Type B pancreatic cell (in vitro differentiated cells): ENCODE results near the gene ITPR3. TPM values are rescaled to one million over a fixed set of nuclear protein-coding genes. Genes with fewer than 3 reads are reported as not detected.
A peak's percentile ranks its signal among the peaks of the same experiment; 100 is the strongest.

Experiments
- DNase-seq: peaks from one replicate; pipeline ENCODE4 v3.0.0; 2021; ENCODE audit warnings: mixed read lengths; ENCODE audit not compliant: unreplicated experiment; ENCODE audit errors: extremely low spot score
- H3K27ac Mint-ChIP-seq: 2 replicates; pipeline ENCODE4 v1.8.0; 2021; ENCODE audit warnings: mild to moderate bottlenecking, mixed read lengths
- H3K27me3 Mint-ChIP-seq: 2 replicates; pipeline ENCODE4 v1.8.0; 2021; ENCODE audit warnings: mixed read lengths
- H3K36me3 Mint-ChIP-seq: 2 replicates; pipeline ENCODE4 v1.8.0; 2021; ENCODE audit warnings: mixed read lengths
- H3K4me1 Mint-ChIP-seq: one replicate; pipeline ENCODE4 v1.8.0; 2021; ENCODE audit warnings: mixed read lengths; ENCODE audit not compliant: unreplicated experiment
- H3K4me3 Mint-ChIP-seq: 2 replicates; pipeline ENCODE4 v1.8.0; 2021; ENCODE audit warnings: mild to moderate bottlenecking, mixed read lengths
- H3K9me3 Mint-ChIP-seq: 2 replicates; pipeline ENCODE4 v1.8.0; 2021; ENCODE audit warnings: mixed read lengths
- CTCF ChIP-seq: fragments of 200-600 bp; sonication (generic); conservative IDR thresholded peaks from 2 replicates; pipeline ENCODE4 v1.5.0; 2021; ENCODE audit warnings: antibody characterized with exemption, mild to moderate bottlenecking
- total RNA-seq: library from RNA; stranded (reverse); gene quantifications from 2 replicates; pipeline ENCODE4 v1.2.1, GENCODE V29; 2021; ENCODE audit warnings: low replicate concordance

Gene ITPR3
- total RNA-seq, 1 donor from 2014 or later = 24.6 TPM

DNA sequence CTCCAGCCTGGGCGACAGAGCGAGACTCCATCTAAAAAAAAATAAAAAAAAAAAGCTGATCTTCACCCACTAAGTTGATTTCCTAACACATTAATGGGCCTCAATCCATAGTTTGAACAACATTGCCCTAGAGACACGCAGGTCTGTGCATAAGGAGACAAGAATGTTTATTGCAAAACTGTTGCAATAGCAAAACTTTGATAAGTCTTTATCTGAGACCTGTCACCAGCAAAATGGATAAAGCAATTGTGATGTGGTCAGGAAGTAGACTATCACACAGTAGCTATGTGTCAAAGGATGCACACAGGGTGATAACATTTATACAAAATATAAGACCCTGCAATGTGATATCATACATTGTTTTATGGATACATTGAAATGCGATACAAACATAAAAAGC is 4.2 kb upstream of the ITPR3 start:
- Mint-ChIP-seq H3K4me3 (no peak overlapping the region), H3K9me3 (no peaks in the 10 kb centered on the region), H3K27ac (no peak overlapping the region), H3K27me3 (peaks cover 30% of the 10 kb centered on the region), H3K36me3 (no peaks in the 10 kb centered on the region), H3K4me1 (peaks cover 11% of the 10 kb centered on the region)
- no peak for DNase-seq
- no peak for TF ChIP-seq CTCF

- Mint-ChIP-seq H3K4me1 (peaks cover 24% of the 10 kb centered on the region), H3K4me3 (peak overlapping the region; percentile 93), H3K36me3 (no peaks in the 10 kb centered on the region), H3K9me3 (no peaks in the 10 kb centered on the region), H3K27me3 (peaks cover 46% of the 10 kb centered on the region), H3K27ac (peak overlapping the region; percentile 89)
- peak; percentile 39 for TF ChIP-seq CTCF
- no peak for DNase-seq
Measured at GRCh38 chr6:33619166-33619840, 1.8 kb upstream of the ITPR3 start.

DNA sequence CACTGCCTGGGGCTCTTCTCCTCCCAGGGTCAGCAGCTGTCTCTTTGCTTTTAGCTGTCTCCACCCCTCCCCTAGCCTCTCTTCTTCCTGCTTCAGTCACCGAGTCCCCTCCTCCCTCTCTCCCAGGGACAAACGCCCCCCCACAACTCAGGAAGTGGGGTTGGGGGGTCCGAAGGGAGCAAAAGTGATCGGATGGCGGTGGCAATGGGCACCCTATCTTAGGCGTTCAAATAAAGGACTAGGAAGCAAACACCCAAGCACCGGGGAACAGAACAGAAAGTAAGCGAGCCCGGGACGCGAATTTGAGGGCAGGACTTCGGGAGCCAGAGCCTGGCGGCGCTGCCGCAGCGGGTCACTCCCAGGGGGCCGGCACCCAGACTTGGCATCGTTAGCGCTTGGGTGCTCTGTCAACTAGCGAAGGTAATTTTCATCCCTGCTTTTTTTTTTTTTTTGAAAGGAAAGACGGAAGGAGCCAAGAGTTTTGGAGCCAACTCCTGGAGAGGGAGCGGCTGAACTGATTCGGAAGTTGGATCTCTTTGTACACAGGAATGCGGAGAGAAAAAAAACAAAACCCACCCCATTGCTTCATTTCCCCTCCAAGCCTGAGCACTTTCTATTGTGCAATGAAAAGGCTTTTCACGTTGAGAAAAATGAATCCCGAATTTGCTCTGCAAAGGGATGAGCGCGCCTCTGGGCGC is 815 bp upstream of the ITPR3 start:
- peaks cover 46% of the 10 kb centered on the region for H3K27me3 Mint-ChIP-seq
- no peaks in the 10 kb centered on the region for H3K9me3 Mint-ChIP-seq
- no peaks in the 10 kb centered on the region for H3K36me3 Mint-ChIP-seq
- no peak for DNase-seq
- TF ChIP-seq CTCF = no peak
- peak overlapping the region; percentile 93 for H3K4me3 Mint-ChIP-seq
- peaks cover 30% of the 10 kb centered on the region for H3K4me1 Mint-ChIP-seq
- H3K27ac Mint-ChIP-seq = peak overlapping the region; percentile 89

GRCh38 chr6:33621711-33622388 is 728 bp downstream of the ITPR3 start:
- TF ChIP-seq CTCF = no peak
- H3K36me3 Mint-ChIP-seq = no peaks in the 10 kb centered on the region
- peak overlapping the region; percentile 87 for H3K27ac Mint-ChIP-seq
- peaks cover 30% of the 10 kb centered on the region for H3K4me1 Mint-ChIP-seq
- H3K27me3 Mint-ChIP-seq = peaks cover 46% of the 10 kb centered on the region
- DNase-seq = no peak
- no peaks in the 10 kb centered on the region for H3K9me3 Mint-ChIP-seq
- peak overlapping the region; percentile 86 for H3K4me3 Mint-ChIP-seq

DNA sequence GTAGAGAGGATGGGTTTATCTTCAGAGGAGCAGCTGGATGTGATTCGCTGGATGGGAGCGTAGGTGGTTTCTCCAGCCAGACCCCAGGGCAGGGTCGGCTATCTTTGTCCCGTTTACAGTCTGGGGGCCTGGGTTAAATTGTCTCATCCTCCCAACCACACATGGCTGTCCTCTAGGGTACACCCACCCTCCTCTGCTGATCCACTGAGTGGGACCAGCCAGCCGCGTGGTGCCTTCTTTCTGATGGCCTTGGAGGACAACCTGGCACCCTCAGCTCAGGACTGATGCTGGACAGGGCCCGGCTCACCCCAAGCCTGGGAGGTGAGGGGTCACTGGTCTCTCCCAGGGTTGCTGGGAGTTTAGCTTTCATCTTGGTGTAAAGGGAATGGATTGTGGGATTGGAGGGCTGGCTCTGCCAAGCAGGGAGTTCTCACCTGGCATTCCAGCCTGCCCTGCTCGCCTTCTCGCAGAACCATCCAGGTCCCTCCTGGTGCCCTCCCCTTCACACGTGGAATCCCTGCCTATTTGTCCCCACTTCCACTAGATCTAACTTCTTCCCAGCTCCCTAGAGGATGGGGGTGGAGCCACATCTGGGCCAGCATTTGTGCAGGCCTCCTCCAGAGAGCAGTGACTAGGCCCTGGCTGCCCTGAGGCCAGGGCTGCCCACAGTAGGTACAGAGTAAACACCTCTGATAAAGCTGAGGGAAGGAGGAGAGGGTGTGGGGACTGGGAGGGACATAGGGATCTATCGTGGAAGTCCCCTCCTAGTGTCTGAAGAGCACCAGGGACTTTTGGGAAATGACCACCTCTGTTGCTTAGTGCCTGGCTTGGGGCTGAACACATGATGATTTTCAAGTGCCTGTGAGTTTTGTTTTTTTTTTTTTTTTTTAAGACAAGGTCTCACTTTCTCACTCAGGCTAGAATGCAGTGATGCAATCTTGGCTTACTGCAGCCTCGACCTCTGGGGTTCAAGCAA is 1.6 kb downstream of the ITPR3 start:
- Mint-ChIP-seq H3K27ac (peak overlapping the region; percentile 87), H3K4me1 (peaks cover 36% of the 10 kb centered on the region), H3K27me3 (peaks cover 46% of the 10 kb centered on the region), H3K36me3 (no peaks in the 10 kb centered on the region), H3K4me3 (peak overlapping the region; percentile 86), H3K9me3 (no peaks in the 10 kb centered on the region)
- TF ChIP-seq CTCF = no peak
- no peak for DNase-seq
